HG02885 (cell line): ENCODE data around the gene HNRNPUL2.
"Not testable (repeated sequence)": the region's sequence is repeated elsewhere in the genome, so short reads cannot be mapped to it uniquely, and the experiment has no call there.

ENCODE experiments used
- ATAC-seq: cut with Tn5 transposase; IDR thresholded peaks from one replicate; pipeline ENCODE4 v1.9.1; 2021; ENCODE audit warnings: mild to moderate bottlenecking; ENCODE audit not compliant: unreplicated experiment, poor library complexity

HNRNPUL2 gene

GRCh38 chr11:62727165-62727871 lies at the start of gene HNRNPUL2:
HNRNPUL2 (minus strand) TSS chr11:62727457; CDS start chr11:62727156, 301 bp downstream.
- peak; percentile 70 for ATAC-seq

GRCh38 chr11:62775646-62776045 lies 48.4 kb upstream of the HNRNPUL2 start:
- no peak for ATAC-seq

- no peak for ATAC-seq
Measured at GRCh38 chr11:62774407-62774806, 47.1 kb upstream of the HNRNPUL2 start.

GRCh38 chr11:62771144-62772021 lies 44.1 kb upstream of the HNRNPUL2 start, which contains the start of gene TAF6L:
TAF6L (plus strand) TSS chr11:62771396; CDS start chr11:62775784, 4,388 bp downstream.
- peak; percentile 86 for ATAC-seq

GRCh38 chr11:62770778-62771143 lies 43.5 kb upstream of the HNRNPUL2 start:
- peak; percentile 10 for ATAC-seq

GRCh38 chr11:62760867-62761227 lies 33.6 kb upstream of the HNRNPUL2 start:
- ATAC-seq = not testable (repeated sequence)

GRCh38 chr11:62757846-62758788 lies 30.9 kb upstream of the HNRNPUL2 start:
- no peak for ATAC-seq

- no peak for ATAC-seq
Measured at GRCh38 chr11:62755086-62755615, 27.9 kb upstream of the HNRNPUL2 start.

GRCh38 chr11:62753736-62754603 lies 26.7 kb upstream of the HNRNPUL2 start, which contains the start of gene ZBTB3:
ZBTB3 (minus strand) TSS chr11:62754160; CDS start chr11:62753664, 496 bp downstream.
- peak; percentile 95 for ATAC-seq

GRCh38 chr11:62752994-62753735 lies 25.9 kb upstream of the HNRNPUL2 start:
- no peak for ATAC-seq

- no peak for ATAC-seq
Measured at GRCh38 chr11:62752177-62752785, 25.0 kb upstream of the HNRNPUL2 start.

- not testable (repeated sequence) for ATAC-seq
Measured at GRCh38 chr11:62749931-62750330, 22.7 kb upstream of the HNRNPUL2 start.

- no peak for ATAC-seq
Measured at GRCh38 chr11:62747475-62748160, 20.4 kb upstream of the HNRNPUL2 start.

GRCh38 chr11:62737196-62737595 lies 9.9 kb upstream of the HNRNPUL2 start:
- no peak for ATAC-seq

- no peak for ATAC-seq
Measured at GRCh38 chr11:62732830-62733229, 5.6 kb upstream of the HNRNPUL2 start.

- ATAC-seq = not testable (repeated sequence)
Measured at GRCh38 chr11:62730076-62730475, 2.8 kb upstream of the HNRNPUL2 start.
